Psoas muscle (tissue), 8 donors: Measurements from ENCODE around the gene CALCOCO1. TPM values are rescaled to one million over a fixed set of nuclear protein-coding genes. Genes with fewer than 3 reads are reported as not detected.

Source experiments
- ATAC-seq, 4 donors: fragments of 200-7000 bp; cut with Tn5 transposase; one replicate each; pipeline ENCODE4 v1.9.1; 2020; ENCODE audit warnings: moderate library complexity in 3 of 4, mild to moderate bottlenecking in 2 of 4
- DNase-seq, 2 donors: peaks; one replicate each; pipeline ENCODE4 v3.0.0-alpha.2; 2020
- H3K27ac ChIP-seq: fragments of 200-600 bp; one replicate; pipeline ENCODE4 v1.8.0; 2022
- H3K27me3 ChIP-seq, 3 donors: fragments of 200-600 bp in 1 of 3; one replicate each; pipeline versions ENCODE4 v1.6.1 to v1.8.0; 2013 to 2022; ENCODE audit warnings: low read length in 2 of 3, mild to moderate bottlenecking in 2 of 3, moderate library complexity in 1 of 3; ENCODE audit not compliant: insufficient read depth in 3 of 3
- H3K36me3 ChIP-seq, 2 donors: fragments of 200-600 bp in 1 of 2; one replicate each; pipeline versions ENCODE4 v1.6.1 to v1.8.0; 2013 to 2022; ENCODE audit warnings: low read depth in 1 of 2, mild to moderate bottlenecking in 1 of 2, moderate library complexity in 1 of 2; ENCODE audit not compliant: insufficient read depth in 1 of 2
- H3K4me1 ChIP-seq: fragments of 200-600 bp; one replicate; pipeline ENCODE4 v1.8.0; 2022
- H3K4me3 ChIP-seq: fragments of 200-600 bp; one replicate; pipeline ENCODE4 v1.8.0; 2022; ENCODE audit warnings: mild to moderate bottlenecking
- H3K9me3 ChIP-seq: fragments of 200-600 bp; one replicate; pipeline ENCODE4 v1.8.0; 2022
- CTCF ChIP-seq: fragments of 200-600 bp; IDR thresholded peaks from one replicate; pipeline ENCODE4 v1.8.0; 2022; ENCODE audit warnings: antibody characterized with exemption
- WGBS, 3 donors: extraction: QIAGEN DNeasy Blood & Tissue Kit; methylation state at CpG; one replicate each; pipeline versions ENCODE4 v1.1.6 to v1.1.7; 2013; 5-methylcytosine and 5-hydroxymethylcytosine counted together
- intact Hi-C, 2 donors: fragments of 100-400 bp; cut with DNase I; formaldehyde crosslinking; loops; one replicate each; pipeline versions ENCODE4 v1.11.0 to v1.14.2; 2022
- polyA plus RNA-seq, 3 donors: library from polyadenylated mRNA; stranded (reverse); fragments of 200-250 nt; gene quantifications; one replicate each; pipeline ENCODE4 v1.2.3, GENCODE V29; 2013
- total RNA-seq, 4 donors: library from RNA; stranded (reverse); fragmentation: NEBNext Ultra II Directional in 2 of 4; extraction: Animal tissue kit (Norgen Biotek cat#: 25700) in 2 of 4; gene quantifications; one replicate each; pipeline versions ENCODE4 v1.2.1 to v1.2.4, GENCODE V29; 2021 to 2023
- donor health status: healthy with polysubstance abuse.
- donor health status: DM: no; HTN: no; CAD: no; lungs with moderate emphysema.
- donor health status: Bipolar disorder and iron deficiency.
- donor health status: healthy.
- donor health status: DM: yes; HTN: yes; CAD: no.
- donor health status: DM: no; HTN: no; CAD: no.
- donor health status: DM: no; HTN: no; CAD: no.
- donor health status: DM: yes; HTN: yes; CAD: no.

The CALCOCO1 gene
- total and polyA plus RNA-seq, 7 donors, result 41.1 to 255 (median 180) TPM

- WGBS, 3 donors, result 59 to 64% (median 64%) methylated on average over 7 of the region's 7 CpGs
Measured at GRCh38 chr12:53728206-53728605, 954 bp upstream of the CALCOCO1 start.

GRCh38 chr12:53726946-53727309 lies 324 bp downstream of the CALCOCO1 start:
- no peak for TF ChIP-seq CTCF
- no peaks in the 10 kb centered on the region for H3K27me3 ChIP-seq
- intact Hi-C loops, result no loop called here
- ATAC-seq, result peak; percentile 25 to 70 (median 42)
- H3K36me3 ChIP-seq, result peaks cover 10 to 35% of the 10 kb centered on the region in 2 donors
- peak overlapping the region; percentile 95 for H3K27ac ChIP-seq
- H3K4me1 ChIP-seq, result peaks cover 14% of the 10 kb centered on the region
- WGBS, 3 donors, result 1 to 2% (median 1%) methylated on average over 12 to 15 of the region's 15 CpGs
- no peaks in the 10 kb centered on the region for H3K9me3 ChIP-seq
- peak overlapping the region; percentile 90 for H3K4me3 ChIP-seq
- DNase-seq, result no peak

More at GRCh38 chr12:53728206-53728605, 954 bp upstream of the CALCOCO1 start:
- H3K4me3 ChIP-seq, result peak overlapping the region; percentile 90
- peaks cover 8 to 22% of the 10 kb centered on the region in 2 donors for H3K36me3 ChIP-seq
- H3K4me1 ChIP-seq, result peaks cover 14% of the 10 kb centered on the region
- DNase-seq, result no peak
- no peak for ATAC-seq
- intact Hi-C loops, result no loop called here
- no peak for TF ChIP-seq CTCF
- no peaks in the 10 kb centered on the region for H3K9me3 ChIP-seq
- no peaks in the 10 kb centered on the region for H3K27me3 ChIP-seq
- H3K27ac ChIP-seq, result peak overlapping the region; percentile 75

GRCh38 chr12:53726341-53726740 lies 911 bp downstream of the CALCOCO1 start:
- peaks cover 16 to 41% of the 10 kb centered on the region in 2 donors for H3K36me3 ChIP-seq
- no peaks in the 10 kb centered on the region for H3K27me3 ChIP-seq
- TF ChIP-seq CTCF, result no peak
- H3K4me3 ChIP-seq, result peak overlapping the region; percentile 90
- no peaks in the 10 kb centered on the region for H3K9me3 ChIP-seq
- whole genome bisulfite sequencing, 3 donors, result 14 to 30% (median 23%) methylated on average over 2 of the region's 2 CpGs
- ATAC-seq (peak in 2 of 4 donors; percentile 27 to 33), DNase-seq (no peak)
- peak overlapping the region; percentile 95 for H3K27ac ChIP-seq
- intact Hi-C loops, result no loop called here
- H3K4me1 ChIP-seq, result peaks cover 14% of the 10 kb centered on the region

- peak overlapping the region; percentile 95 for H3K27ac ChIP-seq
Measured at GRCh38 chr12:53725824-53726223, 1.4 kb downstream of the CALCOCO1 start.

More at GRCh38 chr12:53725824-53726223, 1.4 kb downstream of the CALCOCO1 start:
- Histone ChIP-seq H3K36me3 (peaks cover 18 to 46% of the 10 kb centered on the region in 2 donors), H3K4me3 (peak overlapping the region; percentile 90), H3K9me3 (no peaks in the 10 kb centered on the region), H3K27me3 (no peaks in the 10 kb centered on the region), H3K4me1 (peaks cover 14% of the 10 kb centered on the region)
- WGBS, 3 donors, result 30 to 40% (median 35%) methylated on average over 4 of the region's 4 CpGs
- ATAC-seq, result no peak
- intact Hi-C loops, result no loop called here
- no peak for TF ChIP-seq CTCF
- no peak for DNase-seq
